NCI-H187 (cell line): ENCODE data around the gene FAM50B.

ENCODE experiments used
- DNase-seq, 2 experiments: peaks; one replicate each; lab custom pipeline; 2025; lab: John Stamatoyannopoulos, UW

The FAM50B gene

GRCh38 chr6:3848925-3849605, at the start of gene FAM50B:
Gene FAM50B (plus strand): TSS chr6:3849373. CDS start chr6:3849812, 439 bp downstream.
- DNase-seq = peak; percentile 56 to 71

GRCh38 chr6:3799719-3800118, 49.5 kb upstream of the FAM50B start:
- DNase-seq = no peak

- DNase-seq = no peak
Observed at GRCh38 chr6:3800850-3801591, 48.2 kb upstream of the FAM50B start.

- no peak for DNase-seq
Observed at GRCh38 chr6:3801960-3802359, 47.2 kb upstream of the FAM50B start.

- no peak for DNase-seq
Observed at GRCh38 chr6:3803627-3804468, 45.3 kb upstream of the FAM50B start.

GRCh38 chr6:3804964-3805363, 44.2 kb upstream of the FAM50B start:
- no peak for DNase-seq

GRCh38 chr6:3805448-3806123, 43.6 kb upstream of the FAM50B start:
- no peak for DNase-seq

GRCh38 chr6:3806169-3806922, 42.8 kb upstream of the FAM50B start:
- no peak for DNase-seq

GRCh38 chr6:3808199-3808598, 41.0 kb upstream of the FAM50B start:
- no peak for DNase-seq

GRCh38 chr6:3808759-3809514, 40.2 kb upstream of the FAM50B start:
- DNase-seq = no peak

GRCh38 chr6:3809515-3809891, 39.7 kb upstream of the FAM50B start:
- no peak for DNase-seq

- no peak for DNase-seq
Observed at GRCh38 chr6:3809982-3810381, 39.2 kb upstream of the FAM50B start.

GRCh38 chr6:3811191-3811590, 38.0 kb upstream of the FAM50B start:
- DNase-seq = no peak

- DNase-seq = no peak
Observed at GRCh38 chr6:3812596-3812995, 36.6 kb upstream of the FAM50B start.

GRCh38 chr6:3813150-3813780, 35.9 kb upstream of the FAM50B start:
- no peak for DNase-seq

- no peak for DNase-seq
Observed at GRCh38 chr6:3813918-3814317, 35.3 kb upstream of the FAM50B start.

GRCh38 chr6:3814539-3814938, 34.6 kb upstream of the FAM50B start:
- no peak for DNase-seq

- no peak for DNase-seq
Observed at GRCh38 chr6:3816251-3816650, 32.9 kb upstream of the FAM50B start.

- DNase-seq = no peak
Observed at GRCh38 chr6:3819161-3820110, 29.7 kb upstream of the FAM50B start.
